Measurements from ENCODE around the gene TUT1.
"Not testable (repeated sequence)": the region's sequence is repeated elsewhere in the genome, so short reads cannot be mapped to it uniquely, and the experiment has no call there.

TUT1 gene

DNA sequence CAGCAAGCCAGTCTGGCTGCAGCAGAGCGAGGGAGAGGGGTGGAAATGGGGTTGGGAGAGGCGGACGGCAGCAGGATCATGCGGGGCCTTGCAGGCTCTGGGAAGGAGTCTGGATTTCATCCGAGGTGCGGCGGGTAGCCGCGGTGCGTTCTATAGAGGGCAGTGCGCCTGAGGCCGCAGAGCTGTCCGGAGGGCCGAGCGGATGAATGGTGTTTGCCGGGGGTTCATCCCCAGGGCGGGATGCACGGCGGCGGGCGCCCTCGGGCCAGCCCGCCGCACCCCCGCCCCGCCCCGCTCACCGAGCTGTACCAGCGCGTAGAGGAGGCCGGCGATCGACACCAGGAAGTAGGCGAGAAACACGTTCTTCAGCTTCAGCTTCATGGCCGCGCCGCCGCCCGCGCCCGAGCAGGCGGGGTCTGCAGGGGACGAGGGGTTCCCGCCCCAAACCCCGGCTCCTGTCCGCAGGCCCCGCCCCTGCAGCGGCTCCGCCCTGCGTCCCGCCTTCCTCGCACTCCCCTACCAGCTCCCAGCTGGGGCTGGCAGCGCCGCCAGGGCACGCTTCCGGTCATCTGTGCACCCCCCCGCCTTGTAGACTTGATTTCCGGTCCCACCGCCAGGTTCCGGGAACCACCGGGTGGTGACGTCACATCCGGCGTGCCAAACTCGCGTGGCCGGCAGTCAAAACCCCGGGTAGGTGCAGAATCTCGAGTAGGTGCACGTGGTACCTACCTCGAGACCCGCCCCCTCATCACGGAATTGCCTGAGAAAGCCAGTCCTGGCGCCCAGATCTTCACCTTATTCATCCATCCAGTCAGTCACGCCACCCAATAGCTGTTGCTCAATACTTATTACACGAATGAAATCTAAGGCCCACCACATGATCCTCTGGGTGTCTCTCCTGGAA lies 30.5 kb upstream of the TUT1 start, which contains the start of gene B3GAT3:
TSS of gene B3GAT3 (minus strand) at position 420 of the 904 bp plus-strand sequence. CDS start at position 381, 39 bp downstream.
- Histone ChIP-seq H3K27me3 (no peaks in the 10 kb centered on the region), H3K9me3 (no peaks in the 10 kb centered on the region), H3K36me3 (peaks cover 25% of the 10 kb centered on the region), H3K27ac (peak within 1 kb of the TSS; percentile 88), H3K4me3 (ENCODE audit: low read depth in 1 of 2, low read length in 1 of 2) (peak within 1 kb of the TSS; percentile 71 to 73), H3K4me1 (ENCODE audit: control insufficient read depth in 1 of 2, insufficient read depth in 1 of 2, low read depth in 1 of 2, low read length in 1 of 2) (peaks cover 19 to 22% of the 10 kb centered on the region in 2 experiments)
- TF ChIP-seq, protein P1, sequence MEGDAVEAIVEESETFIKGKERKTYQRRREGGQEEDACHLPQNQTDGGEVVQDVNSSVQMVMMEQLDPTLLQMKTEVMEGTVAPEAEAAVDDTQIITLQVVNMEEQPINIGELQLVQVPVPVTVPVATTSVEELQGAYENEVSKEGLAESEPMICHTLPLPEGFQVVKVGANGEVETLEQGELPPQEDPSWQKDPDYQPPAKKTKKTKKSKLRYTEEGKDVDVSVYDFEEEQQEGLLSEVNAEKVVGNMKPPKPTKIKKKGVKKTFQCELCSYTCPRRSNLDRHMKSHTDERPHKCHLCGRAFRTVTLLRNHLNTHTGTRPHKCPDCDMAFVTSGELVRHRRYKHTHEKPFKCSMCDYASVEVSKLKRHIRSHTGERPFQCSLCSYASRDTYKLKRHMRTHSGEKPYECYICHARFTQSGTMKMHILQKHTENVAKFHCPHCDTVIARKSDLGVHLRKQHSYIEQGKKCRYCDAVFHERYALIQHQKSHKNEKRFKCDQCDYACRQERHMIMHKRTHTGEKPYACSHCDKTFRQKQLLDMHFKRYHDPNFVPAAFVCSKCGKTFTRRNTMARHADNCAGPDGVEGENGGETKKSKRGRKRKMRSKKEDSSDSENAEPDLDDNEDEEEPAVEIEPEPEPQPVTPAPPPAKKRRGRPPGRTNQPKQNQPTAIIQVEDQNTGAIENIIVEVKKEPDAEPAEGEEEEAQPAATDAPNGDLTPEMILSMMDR (IDR thresholded peaks at IDR 0.05): peak; percentile 82

DNA sequence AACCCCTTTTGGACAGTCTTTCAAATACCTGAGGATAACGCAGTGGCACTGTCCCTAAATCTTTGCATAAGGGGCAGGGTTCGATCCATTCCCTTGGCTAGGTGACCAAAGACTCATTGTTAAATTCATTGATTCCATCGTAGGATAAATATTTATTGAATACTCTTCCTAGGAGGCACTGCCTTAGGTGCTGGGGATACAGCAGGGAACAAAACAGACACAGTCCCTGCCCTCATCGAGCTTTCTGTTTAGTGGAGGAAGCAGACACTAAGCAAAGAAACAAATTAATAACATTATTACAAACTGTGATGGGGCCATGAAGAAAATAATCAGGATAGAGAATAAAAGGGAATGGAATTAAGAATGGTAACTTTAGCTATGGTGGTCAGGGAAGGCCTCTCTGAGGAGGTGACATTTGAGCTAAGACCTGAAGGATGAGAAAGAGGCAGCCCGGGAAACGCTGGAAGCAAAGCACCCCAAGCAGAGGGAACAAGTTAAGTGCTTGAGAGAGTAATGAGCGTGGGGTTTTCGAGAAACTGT lies 29.8 kb upstream of the TUT1 start:
- H3K9me3 ChIP-seq: no peaks in the 10 kb centered on the region
- peaks cover 23% of the 10 kb centered on the region for H3K36me3 ChIP-seq
- peak overlapping the region; percentile 88 for H3K27ac ChIP-seq
- no peaks in the 10 kb centered on the region for H3K27me3 ChIP-seq
- TF ChIP-seq, protein P1 (IDR thresholded peaks at IDR 0.05): no peak
- peak overlapping the region; percentile 71 to 73 for H3K4me3 ChIP-seq (ENCODE audit: low read depth in 1 of 2, low read length in 1 of 2)
- peaks cover 19 to 22% of the 10 kb centered on the region in 2 experiments for H3K4me1 ChIP-seq (ENCODE audit: control insufficient read depth in 1 of 2, insufficient read depth in 1 of 2, low read depth in 1 of 2, low read length in 1 of 2)

DNA sequence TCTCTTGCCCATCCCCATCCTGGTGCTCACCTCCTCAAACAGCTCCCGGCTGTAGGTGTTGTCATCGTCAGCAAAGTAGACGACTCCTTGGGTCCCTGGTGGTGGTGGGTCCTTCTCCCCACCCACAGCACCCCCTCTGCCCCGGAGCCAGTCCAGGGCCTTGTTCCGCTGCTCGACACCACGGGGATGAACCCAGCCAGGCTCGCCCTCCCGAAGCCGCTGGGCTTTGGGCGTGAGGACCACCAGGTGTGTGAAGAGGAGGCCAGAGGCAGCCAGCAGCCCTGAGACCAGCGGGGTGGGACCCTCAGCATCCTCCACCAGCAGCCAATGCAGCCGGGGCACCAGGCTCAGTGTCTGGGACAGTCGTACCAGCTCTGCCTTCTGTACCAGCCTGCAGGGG lies 25.6 kb upstream of the TUT1 start:
- Histone ChIP-seq H3K4me1 (ENCODE audit: control insufficient read depth in 1 of 2, insufficient read depth in 1 of 2, low read depth in 1 of 2, low read length in 1 of 2) (peaks cover 34 to 38% of the 10 kb centered on the region in 2 experiments), H3K36me3 (peaks cover 15% of the 10 kb centered on the region)
- H3K4me3 ChIP-seq (ENCODE audit: low read depth in 1 of 2, low read length in 1 of 2); H3K27ac ChIP-seq; H3K9me3 ChIP-seq; H3K27me3 ChIP-seq: not testable (repeated sequence)

GRCh38 chr11:62615521-62615920 lies 24.2 kb upstream of the TUT1 start:
- TF ChIP-seq, protein P1 (IDR thresholded peaks at IDR 0.05): no peak
- Histone ChIP-seq H3K27me3 (no peaks in the 10 kb centered on the region), H3K9me3 (no peaks in the 10 kb centered on the region), H3K4me1 (ENCODE audit: control insufficient read depth in 1 of 2, insufficient read depth in 1 of 2, low read depth in 1 of 2, low read length in 1 of 2) (peaks cover 32 to 37% of the 10 kb centered on the region in 2 experiments), H3K27ac (no peak overlapping the region), H3K36me3 (peaks cover 15% of the 10 kb centered on the region), H3K4me3 (ENCODE audit: low read depth in 1 of 2, low read length in 1 of 2) (no peak overlapping the region)

- peaks cover 15% of the 10 kb centered on the region for H3K36me3 ChIP-seq
- H3K9me3 ChIP-seq: no peaks in the 10 kb centered on the region
- peak overlapping the region; percentile 95 for H3K27ac ChIP-seq
- TF ChIP-seq, protein P1 (IDR thresholded peaks at IDR 0.05): no peak
- H3K27me3 ChIP-seq: no peaks in the 10 kb centered on the region
- H3K4me3 ChIP-seq (ENCODE audit: low read depth in 1 of 2, low read length in 1 of 2): no peak overlapping the region
- peaks cover 28 to 32% of the 10 kb centered on the region in 2 experiments for H3K4me1 ChIP-seq (ENCODE audit: control insufficient read depth in 1 of 2, insufficient read depth in 1 of 2, low read depth in 1 of 2, low read length in 1 of 2)
These were observed 23.0 kb upstream of the TUT1 start for GRCh38 chr11:62614275-62614674.

- peak overlapping the region; percentile 95 for H3K27ac ChIP-seq
- H3K36me3 ChIP-seq: peaks cover 21% of the 10 kb centered on the region
- H3K9me3 ChIP-seq: no peaks in the 10 kb centered on the region
- TF ChIP-seq, protein P1 (IDR thresholded peaks at IDR 0.05): no peak
- H3K27me3 ChIP-seq: no peaks in the 10 kb centered on the region
- H3K4me3 ChIP-seq (ENCODE audit: low read depth in 1 of 2, low read length in 1 of 2): peak overlapping the region; percentile 79 to 91
- H3K4me1 ChIP-seq (ENCODE audit: control insufficient read depth in 1 of 2, insufficient read depth in 1 of 2, low read depth in 1 of 2, low read length in 1 of 2): peaks cover 28 to 32% of the 10 kb centered on the region in 2 experiments
These were observed 22.0 kb upstream of the TUT1 start for GRCh38 chr11:62613291-62613778.

Data from neutrophil (primary cell).